Activated T-cell treated with anti-CD3 and anti-CD28 coated beads, Interleukin-2, amount 50 U/mL, for 48 hours (primary cell): ENCODE measurements around the gene SENP6.
"Not testable (repeated sequence)": the region's sequence is repeated elsewhere in the genome, so short reads cannot be mapped to it uniquely, and the experiment has no call there.

Source experiments
- DNase-seq, 2 experiments: peaks; one replicate each; pipeline ENCODE4 v3.0.0-alpha.2; 2020

SENP6 gene

GRCh38 chr6:75601304-75602245 is at the start of gene SENP6:
Gene SENP6, plus strand, starts transcription at chr6:75601880. Its CDS starts 645 bp downstream, at chr6:75602525.
- peak; percentile 82 to 83 for DNase-seq

DNA sequence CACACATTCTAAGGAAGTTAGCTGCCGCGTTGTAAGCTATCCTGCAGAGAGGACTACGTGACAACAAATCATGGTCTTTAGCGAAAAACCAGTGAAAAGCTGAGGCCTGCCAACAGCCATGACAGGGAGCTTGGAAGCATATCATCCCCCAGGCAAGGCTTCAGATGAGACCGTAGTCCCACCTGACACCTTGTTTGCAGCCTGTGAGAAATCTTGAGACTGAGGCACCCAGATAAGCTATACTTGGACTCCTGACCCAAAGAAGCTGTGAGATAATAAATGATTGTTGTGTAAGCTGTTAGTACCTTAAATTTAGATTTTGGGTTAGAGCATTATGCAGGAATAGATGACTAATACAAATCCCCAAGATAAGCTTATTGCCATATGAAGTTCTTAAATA is 45.4 kb upstream of the SENP6 start:
- no peak for DNase-seq

GRCh38 chr6:75557068-75557467 is 44.6 kb upstream of the SENP6 start:
- no peak for DNase-seq

DNA sequence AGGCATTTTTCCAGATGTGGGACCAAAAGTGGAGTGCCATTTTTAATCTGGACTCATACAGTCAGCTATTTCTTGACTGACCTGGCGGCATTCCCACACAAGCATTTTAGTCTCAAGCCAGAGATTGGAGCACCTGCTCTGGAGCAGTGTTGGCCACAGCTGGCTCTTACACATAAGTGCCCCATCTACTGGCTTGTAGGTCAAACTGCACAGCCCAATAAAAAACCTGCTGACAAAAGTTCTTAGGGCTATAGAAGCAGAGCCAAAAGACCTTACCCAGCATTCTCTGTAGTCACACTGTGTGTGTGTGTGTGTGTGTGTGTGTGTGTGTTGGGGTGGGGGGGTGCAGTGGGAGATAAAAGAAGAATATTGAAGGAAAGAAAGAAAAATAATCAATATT is 38.6 kb upstream of the SENP6 start:
- no peak for DNase-seq

GRCh38 chr6:75566137-75566767 is 35.4 kb upstream of the SENP6 start:
- no peak for DNase-seq

- no peak for DNase-seq
Observed at GRCh38 chr6:75568100-75568499, 33.6 kb upstream of the SENP6 start.

- DNase-seq = no peak
Observed at GRCh38 chr6:75568965-75569364, 32.7 kb upstream of the SENP6 start.

GRCh38 chr6:75570671-75571070 is 31.0 kb upstream of the SENP6 start:
- DNase-seq = not testable (repeated sequence)

GRCh38 chr6:75572072-75572471 is 29.6 kb upstream of the SENP6 start:
- no peak for DNase-seq

GRCh38 chr6:75579951-75580350 is 21.7 kb upstream of the SENP6 start:
- DNase-seq = no peak

GRCh38 chr6:75581231-75581630 is 20.4 kb upstream of the SENP6 start:
- no peak for DNase-seq

DNA sequence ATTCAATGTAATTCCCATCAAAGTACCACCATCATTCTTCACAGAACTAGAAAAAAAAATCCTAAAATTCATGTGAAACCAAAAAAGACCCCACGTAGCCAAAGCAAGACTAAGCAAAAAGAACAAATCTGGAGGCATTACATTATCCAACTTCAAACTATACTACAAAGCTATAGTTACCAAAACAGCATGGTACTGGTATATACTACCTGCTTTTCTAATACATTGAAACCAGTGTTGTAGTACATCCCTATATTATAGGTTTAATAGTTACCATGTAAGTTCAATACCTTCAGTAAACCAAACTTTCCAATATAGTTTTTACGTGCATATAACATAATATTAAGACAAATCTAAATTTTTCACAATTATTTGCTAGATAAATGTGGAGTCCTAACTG is 17.1 kb upstream of the SENP6 start:
- not testable (repeated sequence) for DNase-seq

- no peak for DNase-seq
Observed at GRCh38 chr6:75588948-75589347, 12.7 kb upstream of the SENP6 start.

DNA sequence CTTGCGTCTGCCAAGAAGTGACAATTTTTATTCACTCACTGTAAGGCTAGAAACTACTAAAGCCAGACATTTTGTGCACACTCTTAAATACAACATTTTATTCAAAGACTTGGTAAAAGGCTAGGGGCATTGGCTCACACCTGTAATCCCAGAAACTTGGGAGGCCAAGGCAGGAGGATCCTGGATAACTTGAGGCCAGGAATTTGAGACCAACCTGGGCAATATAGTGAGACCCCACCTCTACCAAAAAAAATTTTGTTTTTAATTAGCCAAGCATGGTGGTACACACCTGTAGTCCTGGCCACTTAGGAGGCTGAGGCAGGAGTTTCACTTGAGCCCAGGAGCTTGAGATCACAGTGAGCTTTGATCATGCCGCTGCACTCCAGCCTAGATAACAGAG is 11.3 kb upstream of the SENP6 start:
- no peak for DNase-seq

DNA sequence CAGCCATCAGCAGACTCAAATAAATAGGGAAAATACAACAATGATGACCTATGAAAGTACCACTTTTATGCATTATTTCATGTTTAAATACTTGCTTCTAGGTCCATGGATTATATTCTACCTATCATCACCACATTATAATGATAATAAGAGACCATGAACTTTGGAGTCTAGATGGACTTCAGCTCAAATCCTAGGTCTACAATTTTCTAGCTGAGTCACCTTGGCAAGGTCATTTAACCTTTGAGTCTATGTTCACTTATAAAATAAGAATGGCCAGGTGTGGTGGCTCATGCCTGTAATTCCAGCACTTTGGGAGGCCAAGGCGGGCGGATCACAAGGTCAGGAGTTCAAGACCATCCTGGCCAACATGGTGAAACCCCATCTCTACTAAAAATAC is 5.3 kb upstream of the SENP6 start:
- not testable (repeated sequence) for DNase-seq

DNA sequence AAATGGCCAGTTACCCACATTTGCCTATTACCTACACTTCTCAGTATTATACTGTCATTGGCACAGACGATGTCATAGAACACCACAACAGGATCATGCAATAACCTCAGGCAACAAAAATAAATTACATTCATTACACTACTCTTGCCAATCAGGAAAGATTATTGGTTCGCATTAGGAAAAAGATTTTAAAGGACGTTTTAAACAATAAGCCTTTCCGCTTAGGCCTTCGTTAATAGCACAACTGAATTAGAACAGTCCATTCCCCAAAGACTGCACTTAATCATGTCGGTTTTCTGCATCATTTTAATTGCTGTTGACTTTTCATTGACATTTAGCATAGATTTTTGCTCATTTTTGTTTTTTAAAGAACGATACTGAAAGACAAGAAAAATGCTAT is 912 bp upstream of the SENP6 start:
- DNase-seq = no peak

DNA sequence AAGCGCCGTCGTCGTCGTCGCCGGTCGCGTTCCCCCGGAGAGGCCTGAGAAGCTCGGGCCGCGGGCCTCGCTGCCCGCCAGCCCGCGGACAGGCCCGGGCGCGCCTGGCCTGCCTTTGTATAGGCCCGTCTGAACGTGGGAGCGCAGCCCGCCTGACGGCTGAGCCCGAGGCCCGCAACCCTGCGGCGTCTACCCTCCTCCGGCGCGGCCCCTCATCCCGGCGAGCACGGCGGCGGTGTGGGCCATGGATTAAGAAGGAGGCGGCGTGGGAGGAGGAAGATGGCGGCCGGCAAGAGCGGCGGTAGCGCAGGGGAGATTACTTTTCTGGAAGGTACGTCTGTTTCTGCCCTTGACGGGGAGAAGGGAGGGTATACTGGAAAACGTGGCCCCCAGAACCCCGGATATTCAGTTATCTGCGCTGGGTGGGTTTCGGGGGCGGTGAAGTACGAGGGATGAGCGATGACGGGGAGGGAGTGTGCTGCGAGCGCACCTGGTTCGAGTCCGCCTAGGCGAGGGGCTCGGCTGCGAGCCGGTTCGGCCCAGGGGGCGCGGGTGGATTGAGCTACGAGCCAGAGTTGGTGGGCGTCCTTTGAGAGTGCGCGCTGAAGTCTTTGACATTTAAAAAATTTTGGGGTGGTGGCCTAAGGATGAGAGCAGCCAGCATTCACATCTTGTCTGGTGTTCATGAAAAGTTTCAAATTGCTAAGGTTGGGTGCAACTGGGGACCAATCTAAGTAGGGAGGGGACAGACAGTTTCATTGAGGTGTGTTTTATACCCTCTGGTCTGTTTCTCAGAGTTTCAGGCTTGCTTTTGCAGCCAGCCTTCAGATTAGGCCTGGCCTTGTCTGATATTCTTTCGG is 796 bp downstream of the SENP6 start:
- DNase-seq = peak; percentile 78 to 80

GRCh38 chr6:75603106-75603420 is 1.4 kb downstream of the SENP6 start:
- no peak for DNase-seq

GRCh38 chr6:75604294-75604693 is 2.6 kb downstream of the SENP6 start:
- DNase-seq = no peak

DNA sequence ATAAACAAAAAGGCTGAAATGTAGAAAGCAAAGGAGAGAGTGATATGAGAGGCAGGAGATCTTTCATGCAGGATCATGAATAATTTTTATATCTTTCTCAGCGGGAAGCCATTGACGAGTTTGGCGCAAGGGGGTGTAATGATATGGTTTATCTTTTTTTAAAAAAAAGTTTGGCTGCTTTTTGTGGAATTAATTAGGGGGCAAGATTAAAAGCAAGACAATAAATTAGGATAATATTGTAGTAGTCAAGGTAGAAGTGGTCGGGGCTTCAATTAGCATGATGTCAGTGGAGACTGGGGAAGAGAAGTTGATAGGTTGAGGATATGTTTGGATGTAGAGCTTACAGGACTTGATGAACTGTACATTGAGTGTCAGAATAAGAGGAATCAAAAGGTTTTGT is 4.0 kb downstream of the SENP6 start:
- no peak for DNase-seq

GRCh38 chr6:75608304-75608703 is 6.6 kb downstream of the SENP6 start:
- DNase-seq = no peak

DNA sequence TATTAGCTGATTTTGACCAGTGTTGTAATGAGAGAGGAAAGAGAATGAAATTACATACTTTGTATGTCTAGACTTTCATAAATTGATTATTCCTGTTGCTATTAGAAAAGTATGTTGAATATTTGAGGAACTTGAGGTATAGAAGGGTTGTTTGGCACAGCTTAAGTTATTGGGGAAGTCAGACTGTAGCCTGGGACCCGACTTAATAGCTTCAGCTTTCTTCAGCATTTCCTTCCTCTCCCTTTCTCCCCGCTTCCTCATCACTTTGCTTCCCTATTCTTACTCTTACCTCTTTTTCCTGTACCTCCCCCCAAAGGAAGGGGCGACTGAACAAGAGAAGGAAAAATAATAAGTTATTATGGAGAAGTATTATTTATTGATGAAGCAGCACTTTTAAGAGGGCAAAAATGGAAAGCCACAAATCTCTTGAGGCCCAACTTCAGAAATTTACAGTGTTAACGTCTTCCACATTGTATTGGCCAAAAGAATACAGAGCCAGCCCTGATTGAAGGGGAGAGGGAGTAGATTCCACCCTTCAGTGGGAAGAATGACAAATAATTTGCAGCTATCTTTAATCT is 7.4 kb downstream of the SENP6 start:
- no peak for DNase-seq
